ENCODE data around the gene PPP1R13L. TPM values are rescaled to one million over a fixed set of nuclear protein-coding genes. Genes with fewer than 3 reads are reported as not detected.

PPP1R13L gene
- total RNA-seq, 1 donor from 2014 or later = 0.93 TPM

DNA sequence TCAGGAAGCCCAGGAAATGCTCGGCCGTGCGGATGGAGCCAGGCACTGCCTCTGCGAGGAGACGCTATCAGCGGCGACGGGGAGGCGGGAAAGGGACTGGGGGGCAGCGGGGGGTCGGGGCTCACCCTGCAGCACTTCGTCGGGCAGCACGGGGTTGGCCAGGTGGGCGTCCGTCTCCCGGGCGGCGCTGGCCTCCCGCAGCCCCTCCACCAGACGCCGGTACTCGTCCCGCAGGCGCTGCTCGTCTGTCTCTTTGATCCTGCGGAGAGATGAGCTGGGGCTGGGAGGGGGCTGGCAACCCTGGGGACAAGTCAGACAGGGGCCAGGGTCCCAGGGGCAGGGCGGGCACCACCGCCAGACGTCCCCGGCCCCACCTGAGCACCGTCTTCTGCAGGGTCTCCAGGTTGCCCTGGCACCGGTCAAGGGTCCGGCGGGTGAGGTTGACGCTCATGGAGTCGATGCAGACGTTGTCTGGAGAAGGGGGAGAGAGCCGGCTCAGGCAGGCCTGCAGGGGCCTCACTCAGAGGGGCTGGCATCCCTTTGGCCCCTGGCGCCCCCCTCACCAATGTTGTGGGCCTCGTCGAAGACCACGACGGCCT, 40.9 kb downstream of the PPP1R13L start:
- Mint-ChIP-seq H3K4me3 (ENCODE audit: unreplicated experiment) (no peak overlapping the region), H3K4me1 (ENCODE audit: low read depth, unreplicated experiment) (peaks cover under 1% of the 10 kb centered on the region), H3K27ac (ENCODE audit: unreplicated experiment) (no peak overlapping the region), H3K27me3 (ENCODE audit: unreplicated experiment) (no peaks in the 10 kb centered on the region), H3K9me3 (ENCODE audit: unreplicated experiment) (peaks cover 2% of the 10 kb centered on the region), H3K36me3 (ENCODE audit: unreplicated experiment) (peaks cover 3% of the 10 kb centered on the region)
- TF ChIP-seq, protein P1, sequence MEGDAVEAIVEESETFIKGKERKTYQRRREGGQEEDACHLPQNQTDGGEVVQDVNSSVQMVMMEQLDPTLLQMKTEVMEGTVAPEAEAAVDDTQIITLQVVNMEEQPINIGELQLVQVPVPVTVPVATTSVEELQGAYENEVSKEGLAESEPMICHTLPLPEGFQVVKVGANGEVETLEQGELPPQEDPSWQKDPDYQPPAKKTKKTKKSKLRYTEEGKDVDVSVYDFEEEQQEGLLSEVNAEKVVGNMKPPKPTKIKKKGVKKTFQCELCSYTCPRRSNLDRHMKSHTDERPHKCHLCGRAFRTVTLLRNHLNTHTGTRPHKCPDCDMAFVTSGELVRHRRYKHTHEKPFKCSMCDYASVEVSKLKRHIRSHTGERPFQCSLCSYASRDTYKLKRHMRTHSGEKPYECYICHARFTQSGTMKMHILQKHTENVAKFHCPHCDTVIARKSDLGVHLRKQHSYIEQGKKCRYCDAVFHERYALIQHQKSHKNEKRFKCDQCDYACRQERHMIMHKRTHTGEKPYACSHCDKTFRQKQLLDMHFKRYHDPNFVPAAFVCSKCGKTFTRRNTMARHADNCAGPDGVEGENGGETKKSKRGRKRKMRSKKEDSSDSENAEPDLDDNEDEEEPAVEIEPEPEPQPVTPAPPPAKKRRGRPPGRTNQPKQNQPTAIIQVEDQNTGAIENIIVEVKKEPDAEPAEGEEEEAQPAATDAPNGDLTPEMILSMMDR (IDR thresholded peaks at IDR 0.05; ENCODE audit: partially characterized antibody, unreplicated experiment) = no peak
- no peak for DNase-seq

DNA sequence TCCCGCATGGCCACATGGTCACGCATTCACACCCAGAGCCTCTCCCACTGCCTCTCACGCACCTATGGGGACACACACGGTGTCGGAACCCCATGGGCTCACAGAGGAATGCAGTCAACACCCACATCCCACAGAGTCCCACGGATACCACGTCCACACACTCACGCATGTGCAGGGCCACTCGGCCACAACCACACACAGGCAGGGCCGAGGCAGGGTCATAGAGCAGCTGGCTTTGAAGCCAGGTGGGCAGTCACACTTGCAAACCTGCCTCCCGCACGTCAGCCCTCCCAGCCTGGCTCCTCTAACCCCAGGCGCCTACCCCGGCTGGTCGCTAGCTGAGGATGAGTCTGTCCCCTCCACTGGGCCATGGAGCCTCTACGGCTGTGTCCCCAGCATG, 42.6 kb downstream of the PPP1R13L start:
- DNase-seq = no peak
- Mint-ChIP-seq H3K36me3 (ENCODE audit: unreplicated experiment) (peaks cover 3% of the 10 kb centered on the region), H3K9me3 (ENCODE audit: unreplicated experiment) (peaks cover 4% of the 10 kb centered on the region), H3K4me1 (ENCODE audit: low read depth, unreplicated experiment) (no peaks in the 10 kb centered on the region), H3K27me3 (ENCODE audit: unreplicated experiment) (no peaks in the 10 kb centered on the region), H3K4me3 (ENCODE audit: unreplicated experiment) (no peak overlapping the region), H3K27ac (ENCODE audit: unreplicated experiment) (no peak overlapping the region)
- TF ChIP-seq, protein P1 (IDR thresholded peaks at IDR 0.05; ENCODE audit: partially characterized antibody, unreplicated experiment) = no peak

DNA sequence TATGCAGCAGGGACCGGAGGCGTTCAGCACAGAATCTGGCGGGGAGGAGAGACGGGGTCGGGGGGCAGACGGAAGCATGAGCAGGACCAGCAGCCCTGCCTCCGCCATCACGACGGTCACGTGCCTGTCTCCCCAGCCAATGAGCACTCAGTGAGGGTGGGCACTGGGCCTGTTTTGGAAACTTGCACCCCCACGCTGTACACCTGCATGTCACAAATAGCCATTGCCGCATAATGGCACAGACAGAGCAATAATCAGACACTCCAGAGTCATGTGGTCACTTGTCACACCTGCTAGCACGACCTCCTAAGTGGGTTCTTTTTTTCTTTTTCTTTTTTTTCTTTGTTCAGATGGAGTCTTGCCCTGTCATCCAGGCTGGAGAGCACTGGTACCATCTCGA, 43.3 kb downstream of the PPP1R13L start:
- Mint-ChIP-seq H3K9me3 (ENCODE audit: unreplicated experiment) (peaks cover 4% of the 10 kb centered on the region), H3K4me1 (ENCODE audit: low read depth, unreplicated experiment) (no peaks in the 10 kb centered on the region), H3K36me3 (ENCODE audit: unreplicated experiment) (peaks cover 3% of the 10 kb centered on the region), H3K4me3 (ENCODE audit: unreplicated experiment) (no peak overlapping the region), H3K27ac (ENCODE audit: unreplicated experiment) (no peak overlapping the region), H3K27me3 (ENCODE audit: unreplicated experiment) (no peaks in the 10 kb centered on the region)
- no peak for DNase-seq
- TF ChIP-seq, protein P1 (IDR thresholded peaks at IDR 0.05; ENCODE audit: partially characterized antibody, unreplicated experiment) = no peak

DNA sequence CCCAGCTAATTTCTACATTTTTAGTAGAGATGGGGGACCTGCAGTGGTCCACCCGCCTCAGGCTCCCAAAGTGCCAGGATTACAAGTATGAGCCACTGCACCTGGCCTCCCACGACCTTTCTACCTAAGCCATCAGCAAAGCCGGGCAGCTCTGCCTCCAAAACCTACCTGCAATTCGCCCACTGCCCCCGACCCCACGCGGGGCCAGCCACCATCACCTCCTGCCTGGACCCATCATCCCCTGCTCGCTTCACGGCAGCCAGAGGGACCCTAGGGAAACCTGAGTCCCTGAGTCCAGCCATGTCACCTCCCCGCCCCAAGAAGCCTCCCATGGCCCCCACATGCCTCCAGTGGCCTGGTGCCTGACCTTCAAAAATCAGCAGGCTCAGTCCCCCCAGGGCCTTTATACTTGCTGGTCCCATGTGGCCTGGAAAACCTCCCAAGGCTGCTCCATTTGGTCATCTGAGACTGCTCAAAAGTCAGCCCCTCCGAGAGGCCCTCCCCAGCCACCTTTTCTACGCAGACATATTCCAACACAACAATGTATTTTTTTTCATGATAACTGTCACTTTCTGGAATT, 46.6 kb downstream of the PPP1R13L start:
- no peak overlapping the region for H3K27ac Mint-ChIP-seq (ENCODE audit: unreplicated experiment)
- no peak for DNase-seq
- peaks cover 7% of the 10 kb centered on the region for H3K36me3 Mint-ChIP-seq (ENCODE audit: unreplicated experiment)
- H3K4me3 Mint-ChIP-seq (ENCODE audit: unreplicated experiment) = no peak overlapping the region
- H3K9me3 Mint-ChIP-seq (ENCODE audit: unreplicated experiment) = peaks cover 3% of the 10 kb centered on the region
- no peaks in the 10 kb centered on the region for H3K4me1 Mint-ChIP-seq (ENCODE audit: low read depth, unreplicated experiment)
- TF ChIP-seq, protein P1 (IDR thresholded peaks at IDR 0.05; ENCODE audit: partially characterized antibody, unreplicated experiment) = no peak
- no peaks in the 10 kb centered on the region for H3K27me3 Mint-ChIP-seq (ENCODE audit: unreplicated experiment)

DNA sequence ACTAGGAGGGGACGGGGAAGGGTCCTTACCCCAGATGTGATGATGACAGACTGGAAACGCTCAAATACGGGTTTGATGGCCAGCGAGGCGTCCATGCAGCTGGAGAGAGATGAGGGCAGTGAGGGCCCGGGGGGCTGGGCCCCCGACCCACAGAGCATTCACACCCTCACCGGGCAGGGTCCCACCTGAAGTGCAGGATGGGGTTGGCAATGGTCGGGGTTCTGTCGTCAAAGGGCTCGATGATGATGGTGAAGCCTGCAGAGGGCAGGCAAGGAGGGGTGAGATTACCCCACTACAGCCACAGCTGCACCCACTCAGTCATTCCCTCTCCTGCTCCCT, 47.5 kb downstream of the PPP1R13L start:
- no peak for DNase-seq
- Mint-ChIP-seq H3K9me3 (ENCODE audit: unreplicated experiment) (peaks cover 3% of the 10 kb centered on the region), H3K36me3 (ENCODE audit: unreplicated experiment) (peaks cover 8% of the 10 kb centered on the region), H3K4me1 (ENCODE audit: low read depth, unreplicated experiment) (no peaks in the 10 kb centered on the region), H3K4me3 (ENCODE audit: unreplicated experiment) (no peak overlapping the region), H3K27me3 (ENCODE audit: unreplicated experiment) (peaks cover 2% of the 10 kb centered on the region), H3K27ac (ENCODE audit: unreplicated experiment) (no peak overlapping the region)
- TF ChIP-seq, protein P1 (IDR thresholded peaks at IDR 0.05; ENCODE audit: partially characterized antibody, unreplicated experiment) = no peak

Data from glutamatergic neuron (in vitro differentiated cells).